Endothelial cell of umbilical vein (primary cell): ENCODE results near the gene ALOX12. TPM values are rescaled to one million over a fixed set of nuclear protein-coding genes. Genes with fewer than 3 reads are reported as not detected.

Experiments used
- BruUV-seq: library from RNA; stranded (reverse); fragments of 400-500 nt; replicated peaks from 2 replicates; lab custom pipeline; 2021; lab: Mats Ljungman, UMichigan
- CTCF ChIA-PET: fragments of 300-600, 350-600 bp; sonication (Branson Sonifier 250); formaldehyde crosslinking; loops from one replicate; lab custom pipeline; 2021; ENCODE audit warnings: antibody characterized with exemption, inconsistent platforms; lab: Charles Lee
- POLR2A ChIA-PET: fragments of 300-600, 350-600 bp; sonication (Branson Sonifier 250); formaldehyde crosslinking; loops from one replicate; lab custom pipeline; 2021; ENCODE audit warnings: antibody characterized with exemption, inconsistent platforms; lab: Charles Lee
- DNase-seq: peaks from one replicate; pipeline ENCODE4 v3.0.0-alpha.2; 2011; ENCODE audit warnings: low read depth, low spot score
- FAIRE-seq: peaks from 2 replicates; lab custom pipeline; 2011; peaks lifted over from hg19 to GRCh38; lab: Jason Lieb, UNC
- H2AFZ ChIP-seq: 2 replicates; pipeline ENCODE4 v1.6.0; 2012; ENCODE audit warnings: low read depth, low read length, control low read depth, inconsistent platforms
- H3K27ac ChIP-seq: 2 replicates; pipeline ENCODE4 v1.5.1; 2011; ENCODE audit warnings: low read depth, mild to moderate bottlenecking, control low read depth, low read length, moderate library complexity; ENCODE audit not compliant: insufficient read depth
- H3K27me3 ChIP-seq, 2 experiments: 2 replicates each; pipeline versions ENCODE4 v1.6.0 to v1.6.1; 2011; ENCODE audit warnings: low read length in 2 of 2, mixed read lengths in 1 of 2; ENCODE audit not compliant: control insufficient read depth in 2 of 2, insufficient read depth in 2 of 2
- H3K36me3 ChIP-seq, 2 experiments: 2 replicates in 1 of 2; 3 replicates in 1 of 2; pipeline ENCODE4 v1.5.1; 2011; ENCODE audit warnings: low read length in 2 of 2, mild to moderate bottlenecking in 1 of 2, moderate library complexity in 1 of 2; ENCODE audit not compliant: control insufficient read depth in 2 of 2, insufficient read depth in 2 of 2; ENCODE audit errors: extremely low read depth in 1 of 2
- H3K4me1 ChIP-seq: 3 replicates; pipeline ENCODE4 v1.5.1; 2011; ENCODE audit warnings: mild to moderate bottlenecking, low read length; ENCODE audit not compliant: control insufficient read depth, insufficient read depth; ENCODE audit errors: extremely low read depth
- H3K4me2 ChIP-seq: 2 replicates; pipeline ENCODE4 v1.6.1; 2011; ENCODE audit warnings: low read length, control low read depth, mixed read lengths; ENCODE audit not compliant: insufficient read depth
- H3K4me3 ChIP-seq, 3 experiments: fragments of 200-600 bp in 1 of 3; sonication (generic), shearing (Covaris generic) in 1 of 3; replicated peaks in 1 of 3; 2 replicates each; pipeline ENCODE4 v1.5.1; 2011 to 2016; ENCODE audit warnings: control low read depth in 3 of 3, low read length in 3 of 3, mild to moderate bottlenecking in 2 of 3, inconsistent platforms in 1 of 3, low read depth in 1 of 3, moderate library complexity in 1 of 3; ENCODE audit not compliant: insufficient read depth in 1 of 3
- H3K79me2 ChIP-seq: 2 replicates; pipeline ENCODE4 v1.6.0; 2012; ENCODE audit warnings: low read length, inconsistent platforms; ENCODE audit not compliant: control insufficient read depth, insufficient read depth
- H3K9ac ChIP-seq: replicated peaks from 2 replicates; pipeline ENCODE3; 2011; ENCODE audit warnings: low read length, control low read depth; ENCODE audit not compliant: insufficient read depth; ENCODE audit errors: extremely low read depth
- H3K9me1 ChIP-seq: replicated peaks from 3 replicates; pipeline ENCODE4 v1.6.0; 2011; ENCODE audit warnings: mild to moderate bottlenecking, low read length; ENCODE audit not compliant: control insufficient read depth, insufficient read depth; ENCODE audit errors: extremely low read depth
- H3K9me3 ChIP-seq: replicated peaks from 2 replicates; pipeline ENCODE4 v1.5.1; 2012; ENCODE audit warnings: low read length, inconsistent platforms; ENCODE audit not compliant: control insufficient read depth, insufficient read depth
- H4K20me1 ChIP-seq: replicated peaks from 2 replicates; pipeline ENCODE3; 2011; ENCODE audit warnings: mild to moderate bottlenecking, low read length; ENCODE audit not compliant: control insufficient read depth, insufficient read depth; ENCODE audit errors: extremely low read depth
- EZH2 ChIP-seq: IDR thresholded peaks from 2 replicates; pipeline ENCODE4 v1.6.1; 2012; ENCODE audit warnings: borderline replicate concordance, low read depth, mild to moderate bottlenecking, moderate library complexity, low read length, inconsistent platforms; ENCODE audit not compliant: severe bottlenecking
- FOS ChIP-seq: IDR thresholded peaks from 2 replicates; pipeline ENCODE4 v1.6.1; 2011; ENCODE audit warnings: mild to moderate bottlenecking, low read length, moderate library complexity, borderline replicate concordance; ENCODE audit not compliant: insufficient read depth
- GATA2 ChIP-seq: IDR thresholded peaks from 2 replicates; pipeline ENCODE4 v1.7.0; 2011; ENCODE audit warnings: low read depth, mild to moderate bottlenecking, moderate library complexity, mixed read lengths, low read length; ENCODE audit not compliant: insufficient read length, insufficient read depth
- JUN ChIP-seq: IDR thresholded peaks from 2 replicates; pipeline ENCODE4 v1.6.1; 2011; ENCODE audit warnings: borderline replicate concordance, low read depth; ENCODE audit not compliant: insufficient read length, insufficient read depth
- MAX ChIP-seq: IDR thresholded peaks from 2 replicates; pipeline ENCODE4 v1.6.1; 2011; ENCODE audit not compliant: insufficient read depth, insufficient read length
- MYC ChIP-seq: IDR thresholded peaks from one replicate; pipeline ENCODE4 v1.6.1; 2011; ENCODE audit warnings: mild to moderate bottlenecking, low read depth, low read length
- POLR2A ChIP-seq: IDR thresholded peaks from 2 replicates; pipeline ENCODE4 v1.6.1; 2012; ENCODE audit warnings: low read depth, mild to moderate bottlenecking, control low read depth, low read length
- POLR2AphosphoS5 ChIP-seq: IDR thresholded peaks from 2 replicates; pipeline ENCODE4 v1.6.1; 2012; ENCODE audit warnings: low read depth, mild to moderate bottlenecking, control low read depth, low read length, moderate library complexity; ENCODE audit not compliant: insufficient read depth
- dilution Hi-C: fragments of 300-500 bp; cut with MboI; formaldehyde crosslinking; loops from one replicate; pipeline ENCODE4 v1.15.0; 2019; ENCODE audit warnings: low sequenced_read_pairs; ENCODE audit not compliant: extremely low pct_ligation_motif_present
- intact Hi-C: fragments of 100-400 bp; cut with micrococcal nuclease; formaldehyde crosslinking; loops from one replicate; pipeline ENCODE4 v1.10.0; 2022
- polyA plus RNA-seq, 4 experiments: library from polyadenylated mRNA; depleted of rRNA in 3 of 4; stranded (reverse) in 3 of 4; unstranded in 1 of 4; fragments of >200 nt; gene quantifications; 2 replicates each; pipeline versions ENCODE4 v1.2.1 to v1.2.3, GENCODE V29; 2011 to 2012; ENCODE audit warnings: missing spikeins in 1 of 4
- total RNA-seq: library from RNA; stranded (reverse); gene quantifications from 2 replicates; pipeline ENCODE4 v1.2.3, GENCODE V29; 2021
- TF ChIP-seq, protein P1 (sequence below), 2 donors: IDR thresholded peaks; 1 replicate in 1 of 2; 2 replicates in 1 of 2; pipeline ENCODE4 v1.5.1; 2011; ENCODE audit warnings: low read length in 2 of 2, mild to moderate bottlenecking in 2 of 2, moderate library complexity in 2 of 2, control low read depth in 1 of 2, inconsistent platforms in 1 of 2, low read depth in 1 of 2; ENCODE audit not compliant: insufficient read depth in 1 of 2; ENCODE audit errors: extremely low read depth in 1 of 2

ALOX12 gene
- total and polyA plus RNA-seq, 2 donors (not counting 3 experiments of a cell fraction or from before 2014, with no cell fraction given) = not detected

DNA sequence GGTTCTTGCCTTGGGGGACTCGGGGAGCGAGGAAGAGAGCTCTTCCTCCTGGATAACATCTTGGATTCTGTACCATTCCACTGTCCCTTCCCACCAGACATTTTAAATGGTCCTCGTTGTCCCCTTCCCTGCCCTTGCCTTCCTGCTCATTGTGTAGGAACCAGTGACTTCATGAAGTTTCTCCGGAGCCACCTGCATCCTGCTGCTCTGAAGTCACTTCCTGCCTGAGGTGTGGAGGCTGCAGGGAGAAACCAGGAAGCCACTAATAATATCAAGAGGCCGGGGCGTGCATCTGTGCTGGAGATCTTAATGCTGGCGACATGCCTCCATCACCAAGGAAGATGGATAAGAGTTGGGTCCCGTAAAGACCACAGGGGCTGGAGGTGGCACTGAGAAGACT lies 33.8 kb downstream of the ALOX12 start:
- no peaks in the 10 kb centered on the region for H3K27me3 ChIP-seq
- peaks cover 38% of the 10 kb centered on the region for H3K79me2 ChIP-seq
- H3K4me3 ChIP-seq = no peak overlapping the region
- FAIRE-seq (peak; percentile 97), DNase-seq (peak; percentile 92)
- ChIA-PET CTCF (interaction anchor here (1.0 kb wide), 1 partner anchor 16 kb away, joined by 4 read pairs; no protein-coding TSS in a partner anchor), POLR2A (no interaction called here)
- no peaks in the 10 kb centered on the region for H3K9me3 ChIP-seq
- no peaks in the 10 kb centered on the region for H4K20me1 ChIP-seq
- peaks cover 59% of the 10 kb centered on the region for H3K4me1 ChIP-seq
- no peak for TF ChIP-seq EZH2
- TF ChIP-seq MAX = peak; percentile 33
- TF ChIP-seq GATA2 = peak; percentile 60
- peak; percentile 92 for TF ChIP-seq POLR2AphosphoS5
- TF ChIP-seq, protein P1, sequence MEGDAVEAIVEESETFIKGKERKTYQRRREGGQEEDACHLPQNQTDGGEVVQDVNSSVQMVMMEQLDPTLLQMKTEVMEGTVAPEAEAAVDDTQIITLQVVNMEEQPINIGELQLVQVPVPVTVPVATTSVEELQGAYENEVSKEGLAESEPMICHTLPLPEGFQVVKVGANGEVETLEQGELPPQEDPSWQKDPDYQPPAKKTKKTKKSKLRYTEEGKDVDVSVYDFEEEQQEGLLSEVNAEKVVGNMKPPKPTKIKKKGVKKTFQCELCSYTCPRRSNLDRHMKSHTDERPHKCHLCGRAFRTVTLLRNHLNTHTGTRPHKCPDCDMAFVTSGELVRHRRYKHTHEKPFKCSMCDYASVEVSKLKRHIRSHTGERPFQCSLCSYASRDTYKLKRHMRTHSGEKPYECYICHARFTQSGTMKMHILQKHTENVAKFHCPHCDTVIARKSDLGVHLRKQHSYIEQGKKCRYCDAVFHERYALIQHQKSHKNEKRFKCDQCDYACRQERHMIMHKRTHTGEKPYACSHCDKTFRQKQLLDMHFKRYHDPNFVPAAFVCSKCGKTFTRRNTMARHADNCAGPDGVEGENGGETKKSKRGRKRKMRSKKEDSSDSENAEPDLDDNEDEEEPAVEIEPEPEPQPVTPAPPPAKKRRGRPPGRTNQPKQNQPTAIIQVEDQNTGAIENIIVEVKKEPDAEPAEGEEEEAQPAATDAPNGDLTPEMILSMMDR (IDR thresholded peaks at IDR 0.05; ENCODE audit: extremely low read depth in 1 of 2, insufficient read depth in 1 of 2, low read depth in 1 of 2, low read length in 2 of 2) = no peak
- no peak for TF ChIP-seq POLR2A
- no peak for TF ChIP-seq MYC
- TF ChIP-seq FOS = peak; percentile 41
- peak; percentile 74 for TF ChIP-seq JUN
- H2AFZ ChIP-seq = no peak overlapping the region
- H3K27ac ChIP-seq = peak overlapping the region; percentile 98
- no TSS peak for BruUV-seq
- peak overlapping the region; percentile 78 for H3K9ac ChIP-seq
- H3K9me1 ChIP-seq = no peaks in the 10 kb centered on the region
- intact Hi-C loops = loop anchor here (10.0 kb wide), 1 partner anchor 825 kb away; the partner anchor contains the start of genes CYB5D1, NAA38 and TMEM88
- H3K4me2 ChIP-seq = peak overlapping the region; percentile 62
- dilution Hi-C loops = no loop called here
- peaks cover 25 to 39% of the 10 kb centered on the region in 2 experiments for H3K36me3 ChIP-seq
